BLaER1 (cell line): Measurements from ENCODE around the gene HIPK4.
"Not testable (repeated sequence)": the region's sequence is repeated elsewhere in the genome, so short reads cannot be mapped to it uniquely, and the experiment has no call there.

Experiments used
- H3K27ac ChIP-seq: shearing (Covaris generic); formaldehyde crosslinking; 2 replicates; pipeline ENCODE4 v1.8.1; 2022
- H3K27me3 ChIP-seq: shearing (Covaris generic); formaldehyde crosslinking; 2 replicates; pipeline ENCODE4 v1.8.1; 2022
- H3K36me3 ChIP-seq: shearing (Covaris generic); formaldehyde crosslinking; 2 replicates; pipeline ENCODE4 v1.8.1; 2022
- H3K4me1 ChIP-seq: shearing (Covaris generic); formaldehyde crosslinking; 2 replicates; pipeline ENCODE4 v1.8.1; 2022
- H3K4me2 ChIP-seq: shearing (Covaris generic); formaldehyde crosslinking; 2 replicates; pipeline ENCODE4 v1.8.1; 2022
- H3K4me3 ChIP-seq: shearing (Covaris generic); formaldehyde crosslinking; 2 replicates; pipeline ENCODE4 v1.8.1; 2022
- H3K9ac ChIP-seq: shearing (Covaris generic); formaldehyde crosslinking; 2 replicates; pipeline ENCODE4 v1.8.1; 2022
- H3K9me3 ChIP-seq: shearing (Covaris generic); formaldehyde crosslinking; 2 replicates; pipeline ENCODE4 v1.8.1; 2022
- H4K20me1 ChIP-seq: shearing (Covaris generic); formaldehyde crosslinking; 2 replicates; pipeline ENCODE4 v1.8.1; 2022
- Cebpa-rat ChIP-seq: shearing (Covaris generic); IDR thresholded peaks from 2 replicates; pipeline ENCODE4 v1.8.1; 2022

The HIPK4 gene

DNA sequence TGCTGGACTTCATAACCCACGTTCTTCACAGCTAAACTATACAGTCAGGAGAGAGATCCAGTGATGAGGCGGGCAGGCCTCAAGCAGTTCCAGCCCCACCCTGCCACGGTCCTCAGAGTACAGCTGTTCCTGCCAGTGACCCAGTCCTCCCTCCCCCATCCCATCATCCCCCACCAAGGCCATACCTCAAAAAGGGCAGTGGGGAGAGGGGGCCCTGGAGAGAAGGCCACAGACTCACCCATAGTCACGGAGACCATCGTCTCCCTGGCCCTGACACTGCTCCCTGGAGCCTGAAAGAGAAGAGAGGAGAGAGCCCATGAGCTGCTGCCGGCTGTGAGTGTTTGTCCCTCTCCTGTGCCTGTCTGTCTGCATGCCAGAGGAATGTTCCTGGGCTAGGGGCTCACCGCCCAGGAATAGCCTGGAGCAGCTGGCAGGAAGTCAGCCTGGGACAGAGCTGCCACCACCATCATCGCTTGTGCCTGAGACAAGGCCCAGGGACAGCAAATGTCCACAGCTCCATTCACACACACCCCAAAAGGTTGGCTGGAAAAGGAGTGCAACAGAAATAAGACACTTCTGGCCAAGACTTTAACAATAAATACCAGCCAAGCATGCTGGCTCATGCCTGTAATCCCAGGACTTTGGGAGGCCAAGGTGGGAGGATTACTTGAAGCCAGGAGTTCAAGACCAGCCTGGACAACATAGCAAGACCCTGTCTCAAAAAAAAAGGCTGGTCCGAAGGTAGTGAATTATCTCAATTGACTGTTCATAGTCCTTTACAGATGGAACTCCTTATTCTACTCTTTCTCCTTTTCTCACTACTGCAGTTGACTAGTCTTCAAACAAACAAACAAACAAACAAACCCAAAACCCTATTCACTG lies 48.1 kb downstream of the HIPK4 start:
- TF ChIP-seq Cebpa-rat = no peak
- H3K4me2 ChIP-seq = no peak overlapping the region
- peaks cover 34% of the 10 kb centered on the region; the same call in 1 of the 2 replicates for H4K20me1 ChIP-seq
- no peaks in the 10 kb centered on the region for H3K27me3 ChIP-seq
- 0 out of 2 replicates have a peak overlapping the region, but pooled peaks have one; percentile 10 for H3K9ac ChIP-seq
- H3K27ac ChIP-seq = no peak overlapping the region
- H3K4me1 ChIP-seq = peaks cover 6% of the 10 kb centered on the region
- H3K9me3 ChIP-seq = no peaks in the 10 kb centered on the region
- H3K4me3 ChIP-seq = no peak overlapping the region
- H3K36me3 ChIP-seq = peaks cover 66% of the 10 kb centered on the region

GRCh38 chr19:40339018-40339728 lies 50.8 kb downstream of the HIPK4 start:
- Histone ChIP-seq H3K9ac (no peak overlapping the region), H3K4me2 (no peak overlapping the region), H3K36me3 (peaks cover 83% of the 10 kb centered on the region), H3K9me3 (peaks cover 6% of the 10 kb centered on the region), H3K4me3 (no peak overlapping the region), H4K20me1 (peaks cover 34% of the 10 kb centered on the region; the same call in 1 of the 2 replicates), H3K27me3 (no peaks in the 10 kb centered on the region), H3K4me1 (peaks cover 9% of the 10 kb centered on the region), H3K27ac (no peak overlapping the region)
- TF ChIP-seq Cebpa-rat = no peak

- peaks cover 24% of the 10 kb centered on the region; the same call in 1 of the 2 replicates for H4K20me1 ChIP-seq
- H3K27me3 ChIP-seq = no peaks in the 10 kb centered on the region
- peaks cover 9% of the 10 kb centered on the region for H3K4me1 ChIP-seq
- no peak overlapping the region for H3K4me3 ChIP-seq
- peaks cover 6% of the 10 kb centered on the region for H3K9me3 ChIP-seq
- H3K9ac ChIP-seq = peak overlapping the region; percentile 34; the same call in 1 of the 2 replicates
- H3K4me2 ChIP-seq = no peak overlapping the region
- peaks cover 89% of the 10 kb centered on the region for H3K36me3 ChIP-seq
- no peak overlapping the region for H3K27ac ChIP-seq
- no peak for TF ChIP-seq Cebpa-rat
Measured at GRCh38 chr19:40337594-40337993, 52.4 kb downstream of the HIPK4 start.

DNA sequence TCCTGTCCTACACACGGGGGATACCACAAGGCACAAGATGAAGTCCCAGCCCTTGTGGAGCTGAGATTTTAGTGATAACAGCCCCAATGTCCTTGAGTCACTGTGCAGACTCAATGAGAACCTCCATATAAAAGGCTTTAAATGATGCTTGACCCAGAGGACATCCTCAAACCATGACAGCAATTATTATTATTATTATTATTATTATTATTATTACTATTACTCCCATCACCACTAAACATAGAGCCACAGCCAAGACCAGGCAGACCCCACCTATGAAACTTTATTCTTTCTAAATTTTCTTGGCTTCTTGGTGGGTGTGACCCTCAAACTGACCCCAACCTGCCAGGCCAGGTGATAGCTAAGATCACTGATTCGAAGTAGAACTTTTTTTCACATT lies 52.9 kb downstream of the HIPK4 start:
- H3K36me3 ChIP-seq = peaks cover 90% of the 10 kb centered on the region
- H3K27ac ChIP-seq = no peak overlapping the region
- peaks cover 19% of the 10 kb centered on the region; the same call in 1 of the 2 replicates for H4K20me1 ChIP-seq
- H3K4me1 ChIP-seq = peaks cover 9% of the 10 kb centered on the region
- H3K9ac ChIP-seq = no peak overlapping the region
- peaks cover 6% of the 10 kb centered on the region for H3K9me3 ChIP-seq
- TF ChIP-seq Cebpa-rat = no peak
- no peak overlapping the region for H3K4me2 ChIP-seq
- no peak overlapping the region for H3K4me3 ChIP-seq
- H3K27me3 ChIP-seq = no peaks in the 10 kb centered on the region

GRCh38 chr19:40336601-40336900 lies 53.4 kb downstream of the HIPK4 start:
- Histone ChIP-seq H3K27me3 (no peaks in the 10 kb centered on the region), H3K9ac (no peak overlapping the region), H3K9me3 (peaks cover 6% of the 10 kb centered on the region), H3K4me2 (no peak overlapping the region), H3K36me3 (peaks cover 90% of the 10 kb centered on the region), H3K4me1 (peaks cover 9% of the 10 kb centered on the region), H3K27ac (no peak overlapping the region), H3K4me3 (no peak overlapping the region), H4K20me1 (peaks cover 14% of the 10 kb centered on the region; the same call in 1 of the 2 replicates)
- TF ChIP-seq Cebpa-rat = no peak

GRCh38 chr19:40335855-40336600 lies 54.0 kb downstream of the HIPK4 start:
- peaks cover 13% of the 10 kb centered on the region; the same call in 1 of the 2 replicates for H4K20me1 ChIP-seq
- H3K9me3 ChIP-seq = peaks cover 6% of the 10 kb centered on the region
- no peak overlapping the region for H3K9ac ChIP-seq
- no peak overlapping the region for H3K4me3 ChIP-seq
- H3K4me2 ChIP-seq = no peak overlapping the region
- H3K27me3 ChIP-seq = no peaks in the 10 kb centered on the region
- no peak for TF ChIP-seq Cebpa-rat
- peaks cover 9% of the 10 kb centered on the region for H3K4me1 ChIP-seq
- peaks cover 91% of the 10 kb centered on the region for H3K36me3 ChIP-seq
- H3K27ac ChIP-seq = no peak overlapping the region

- Histone ChIP-seq H3K4me3 (no peak overlapping the region), H3K4me2 (no peak overlapping the region), H3K27ac (no peak overlapping the region), H3K9me3 (peaks cover 6% of the 10 kb centered on the region), H3K9ac (no peak overlapping the region), H3K27me3 (no peaks in the 10 kb centered on the region), H3K4me1 (peaks cover 9% of the 10 kb centered on the region), H3K36me3 (peaks cover 94% of the 10 kb centered on the region), H4K20me1 (peaks cover 13% of the 10 kb centered on the region; the same call in 1 of the 2 replicates)
- TF ChIP-seq Cebpa-rat = no peak
Measured at GRCh38 chr19:40335101-40335500, 54.9 kb downstream of the HIPK4 start.

DNA sequence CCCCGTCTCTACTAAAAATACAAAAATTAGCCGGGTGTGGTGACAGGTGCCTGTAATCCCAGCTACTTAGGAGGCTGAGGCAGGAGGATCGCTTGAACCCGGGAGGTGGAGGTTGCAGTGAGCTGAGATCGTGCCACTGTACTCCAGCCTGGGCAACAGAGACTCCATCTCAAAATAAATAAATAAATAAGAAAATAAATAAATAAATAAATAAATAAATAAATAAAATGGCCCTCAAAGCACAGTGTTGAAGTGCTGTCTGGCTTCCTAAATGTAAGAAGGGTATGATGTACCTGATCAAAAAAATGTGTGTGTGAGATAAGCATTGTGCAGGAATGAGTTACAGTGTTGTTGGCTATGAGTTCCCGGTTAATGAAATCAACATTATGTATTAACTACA lies 56.9 kb downstream of the HIPK4 start:
- H3K4me1 ChIP-seq, H3K27ac ChIP-seq: not testable (repeated sequence)
- peaks cover 97% of the 10 kb centered on the region for H3K36me3 ChIP-seq

DNA sequence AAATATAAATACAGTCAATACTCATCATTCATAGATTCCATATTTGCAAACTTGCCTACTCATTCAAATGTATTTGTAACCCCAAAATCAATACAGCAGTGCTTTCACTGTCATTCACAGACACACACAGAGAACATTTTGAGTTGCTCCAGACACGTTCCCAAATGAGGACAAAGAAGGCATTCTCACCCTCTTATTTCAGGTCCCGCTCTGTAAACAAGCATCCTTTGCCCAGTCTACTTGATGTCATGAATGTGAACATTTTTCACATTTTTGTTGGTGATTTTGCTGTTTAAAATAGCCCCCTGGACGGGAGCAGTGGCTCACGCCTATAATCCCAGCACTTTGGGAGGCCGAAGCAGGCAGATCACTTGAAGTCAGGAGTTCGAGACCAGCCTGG lies 57.3 kb downstream of the HIPK4 start:
- Histone ChIP-seq H3K4me1 (peaks cover 7% of the 10 kb centered on the region), H3K36me3 (peaks cover 97% of the 10 kb centered on the region), H3K4me3 (no peak overlapping the region), H3K27me3 (no peaks in the 10 kb centered on the region), H3K4me2 (no peak overlapping the region), H3K9ac (no peak overlapping the region), H3K27ac (no peak overlapping the region), H4K20me1 (peaks cover 13% of the 10 kb centered on the region; the same call in 1 of the 2 replicates), H3K9me3 (peaks cover 6% of the 10 kb centered on the region)
- TF ChIP-seq Cebpa-rat = no peak

More for the DNA sequence above, 56.9 kb downstream of the HIPK4 start:
- not testable (repeated sequence) for H3K4me2 ChIP-seq, H3K27me3 ChIP-seq, H3K9ac ChIP-seq, H3K9me3 ChIP-seq, H3K4me3 ChIP-seq
- H4K20me1 ChIP-seq = peaks cover 13% of the 10 kb centered on the region; the same call in 1 of the 2 replicates
